HG02840 (cell line): ENCODE data around the gene PAEP.

Experiments used
- ATAC-seq: cut with Tn5 transposase; IDR thresholded peaks from one replicate; pipeline ENCODE4 v1.9.1; 2021; ENCODE audit warnings: mild to moderate bottlenecking, moderate library complexity, moderate number of reproducible peaks; ENCODE audit not compliant: unreplicated experiment, low FRiP score

Gene PAEP

DNA sequence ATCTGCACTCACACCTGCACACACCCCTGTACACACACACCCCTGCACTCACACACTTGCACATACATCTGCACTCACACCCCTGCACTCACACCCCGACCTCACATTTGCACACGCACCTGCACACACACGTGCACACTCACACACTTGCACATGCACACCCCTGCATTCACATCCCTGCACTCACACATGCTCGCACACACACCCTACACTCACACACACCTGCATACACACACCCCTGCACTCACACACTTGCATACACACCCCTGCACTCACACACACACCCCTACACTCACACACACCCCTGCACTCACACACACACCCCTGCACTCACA is 50.3 kb downstream of the PAEP start:
- ATAC-seq, result no peak

DNA sequence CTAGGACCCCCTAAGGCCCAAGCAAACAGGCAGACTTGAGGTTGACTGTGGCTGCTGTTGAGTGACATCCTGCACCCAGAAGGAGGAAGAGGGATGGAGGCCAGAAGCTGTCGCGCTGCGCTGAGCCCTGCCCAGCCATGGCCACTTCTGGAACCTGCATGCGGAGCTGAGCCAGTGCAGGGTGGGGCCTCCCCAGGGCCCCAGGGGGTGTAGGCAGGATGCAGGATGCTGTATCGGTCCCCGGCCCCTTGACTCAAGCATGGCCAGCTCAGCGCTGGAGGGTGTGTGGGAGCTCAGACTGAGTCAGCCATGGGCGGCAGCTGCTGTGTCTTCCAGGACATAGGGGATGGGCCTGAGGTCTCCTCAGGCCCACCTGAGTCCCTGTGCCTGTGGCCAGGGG is 50.9 kb downstream of the PAEP start:
- ATAC-seq, result no peak

DNA sequence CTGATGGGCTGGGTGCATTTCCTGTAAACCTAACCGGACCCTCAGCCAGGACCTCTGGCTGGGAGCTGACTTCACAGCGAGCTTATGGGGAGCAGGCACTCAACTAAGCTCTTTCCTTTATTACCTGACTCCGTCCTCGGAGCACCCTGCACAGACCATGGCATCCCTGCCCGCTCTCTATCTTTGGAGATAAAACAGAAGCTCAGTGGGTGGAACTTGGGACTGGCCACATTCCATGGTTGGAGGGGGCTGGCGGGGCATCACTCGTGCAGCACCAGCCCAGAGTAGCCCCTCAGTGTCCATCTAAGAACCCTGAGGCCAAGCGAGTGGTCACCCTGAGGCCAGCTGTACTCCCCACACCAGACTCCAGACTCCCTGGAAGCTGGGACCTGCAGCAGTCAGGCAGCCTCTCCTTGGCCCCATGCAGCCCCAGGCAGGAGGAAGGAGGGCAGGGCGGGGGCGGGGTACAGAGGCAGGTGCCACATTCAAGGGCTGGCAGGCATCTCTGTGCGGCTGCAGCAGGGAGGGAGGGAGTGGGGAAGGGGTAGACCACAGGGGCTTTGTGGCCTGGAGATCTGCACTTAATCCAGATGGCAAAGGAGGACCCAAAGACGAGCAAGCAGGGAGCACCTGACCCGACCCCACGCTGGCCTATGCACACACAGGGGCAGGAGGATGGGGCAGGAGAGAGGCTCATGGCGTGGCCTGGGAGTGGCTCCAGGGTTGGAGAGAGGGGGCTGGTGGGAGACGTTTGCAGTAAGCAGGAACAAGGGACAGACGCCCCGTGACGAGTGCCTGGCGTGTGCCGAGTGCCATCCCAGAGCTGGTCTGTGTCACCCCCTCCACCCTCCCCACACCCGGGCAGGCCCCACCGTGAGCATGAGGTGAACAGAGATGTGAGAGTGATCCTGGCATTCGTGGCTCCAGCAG is 51.7 kb downstream of the PAEP start:
- no peak for ATAC-seq

DNA sequence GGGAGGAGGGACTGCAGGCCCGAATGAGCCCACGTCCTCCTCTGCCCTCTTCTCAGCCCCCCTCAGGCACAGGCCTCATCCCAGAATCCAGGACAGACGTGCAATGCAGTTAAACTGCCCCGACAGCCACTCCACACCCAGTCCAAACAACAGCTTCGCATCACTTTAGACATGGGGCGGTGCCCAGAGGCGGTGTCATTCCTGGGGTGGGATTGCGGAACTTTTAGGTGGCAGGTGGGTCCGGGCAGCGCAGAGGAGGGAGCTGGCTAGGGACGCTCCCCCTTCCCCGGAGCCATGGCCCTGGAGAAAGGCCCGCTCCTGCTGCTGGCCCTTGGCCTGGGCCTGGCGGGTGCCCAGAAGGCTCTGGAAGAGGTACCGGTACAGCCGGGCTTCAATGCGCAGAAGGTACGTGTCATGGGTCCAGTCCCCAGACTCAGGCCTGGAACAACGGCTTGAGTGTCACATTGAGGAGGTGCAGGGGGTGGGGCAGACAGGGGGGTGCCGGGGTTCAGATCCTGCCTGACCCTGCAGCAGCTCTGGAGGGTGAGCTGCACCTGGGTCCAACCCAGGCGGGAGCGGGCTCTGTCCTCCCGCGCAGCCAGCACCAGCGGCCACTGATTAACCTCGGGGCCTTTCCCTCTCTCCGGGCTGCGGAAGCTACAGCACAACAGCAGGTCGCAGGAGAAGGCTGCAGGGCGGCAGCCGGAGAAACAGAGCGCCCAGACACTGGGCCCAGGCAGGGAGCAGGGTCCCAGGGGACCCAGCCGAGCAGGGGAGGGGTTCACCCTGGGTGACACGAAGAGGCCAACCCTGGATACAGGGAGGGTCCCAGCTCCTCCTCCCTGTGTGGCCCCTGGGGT is 52.6 kb downstream of the PAEP start:
- ATAC-seq, result no peak

DNA sequence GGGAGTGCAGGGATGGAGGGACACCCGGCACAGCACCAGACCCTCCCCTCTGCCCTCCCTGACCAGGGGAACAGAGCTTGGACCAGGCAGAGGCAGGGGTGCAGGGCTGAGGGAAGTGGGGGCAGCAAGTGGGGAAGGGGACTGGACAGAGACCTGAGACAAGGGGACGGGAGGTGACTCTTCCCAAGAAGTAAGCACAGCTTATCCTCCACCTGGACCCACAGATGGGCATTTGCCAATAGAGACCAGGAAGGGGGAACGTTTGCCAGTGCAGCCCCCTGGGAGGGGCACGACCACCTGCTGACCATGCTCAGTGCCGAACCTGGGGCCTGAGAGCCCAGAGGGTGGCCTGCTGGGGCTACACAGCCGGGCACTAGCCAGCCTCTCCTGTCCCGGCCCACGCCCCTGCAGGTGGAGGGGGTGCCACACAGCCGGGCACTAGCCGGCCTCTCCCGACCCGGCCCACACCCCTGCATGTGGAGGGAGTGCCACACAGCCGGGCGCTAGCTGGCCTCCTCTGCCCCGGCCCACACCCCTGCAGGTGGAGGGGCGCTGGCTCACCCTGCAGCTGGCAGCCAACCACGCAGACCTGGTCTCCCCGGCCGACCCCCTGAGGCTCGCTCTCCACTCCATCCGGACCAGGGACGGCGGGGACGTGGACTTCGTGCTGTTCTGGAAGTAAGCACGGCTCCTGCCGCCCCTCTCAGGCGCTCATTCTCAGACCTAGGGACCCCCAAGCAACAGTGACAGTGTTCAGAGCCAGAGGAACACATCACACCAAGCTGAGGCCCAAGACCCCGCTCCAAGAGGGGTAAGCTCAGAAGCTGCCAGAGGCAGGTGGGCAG is 53.5 kb downstream of the PAEP start:
- no peak for ATAC-seq

DNA sequence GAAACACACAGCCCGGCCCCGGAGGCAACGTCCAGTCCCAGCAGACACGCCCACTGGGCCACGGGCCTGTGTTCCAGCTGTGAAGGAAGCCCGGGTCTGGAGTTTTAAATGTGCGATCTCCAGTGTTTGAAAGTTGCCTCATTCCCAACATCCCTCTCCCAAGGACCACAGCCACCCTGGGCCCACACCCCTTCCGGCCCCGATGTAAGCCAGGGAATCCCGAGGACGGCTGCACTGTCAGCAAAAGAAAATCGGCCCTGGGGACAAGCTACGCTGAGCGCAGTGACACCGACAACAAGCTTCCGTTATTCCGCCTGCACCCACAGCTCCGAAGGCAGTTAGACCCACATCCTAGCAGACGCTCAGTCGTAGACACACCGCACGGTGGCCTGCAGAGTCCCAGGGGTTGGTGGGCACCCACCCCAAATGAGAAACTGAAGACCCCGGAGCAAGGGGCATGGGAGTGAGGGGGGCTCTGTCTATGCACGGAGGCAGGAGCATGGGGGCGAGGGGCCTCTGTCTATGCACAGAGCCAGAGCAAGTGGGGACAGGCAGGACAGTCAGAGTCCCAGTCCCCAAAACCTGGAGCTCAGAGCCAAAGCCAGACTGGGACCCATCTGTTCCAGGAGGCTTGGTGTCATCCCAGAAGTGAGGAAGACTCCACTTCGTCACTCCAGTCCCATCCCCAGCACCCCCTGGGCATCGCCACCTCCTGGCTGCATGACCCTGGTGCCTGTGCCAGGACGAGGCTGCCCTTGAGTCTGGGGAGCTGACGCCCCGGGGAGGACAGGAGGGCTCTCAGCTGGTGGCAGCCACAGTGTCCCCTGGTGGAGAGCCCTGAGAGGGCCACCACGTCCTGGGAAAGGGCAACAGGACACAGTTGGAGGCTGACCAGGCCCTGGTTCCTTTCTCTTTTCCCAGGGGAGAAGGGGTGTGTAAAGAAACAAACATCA is 54.4 kb downstream of the PAEP start:
- no peak for ATAC-seq
